ENCODE measurements around the gene SLC28A1.

The SLC28A1 gene

GRCh38 chr15:84987949-84988624, 103.6 kb downstream of the SLC28A1 start:
- no peak overlapping the region for H3K4me3 ChIP-seq
- TF ChIP-seq EZH2 (IDR thresholded peaks at IDR 0.05), result no peak
- TF ChIP-seq POLR2AphosphoS5 (IDR thresholded peaks at IDR 0.05; ENCODE audit: borderline replicate concordance, low read depth, low read length), result no peak
- TF ChIP-seq FOXP2 (optimal IDR thresholded peaks at IDR 0.05; ENCODE audit: control extremely low read depth, extremely low read length, insufficient read depth), result no peak
- no peaks in the 10 kb centered on the region for H3K9me3 ChIP-seq (ENCODE audit: low read depth, low read length)
- DNase-seq (ENCODE audit: low read depth, low spot score), result no peak
- H3K27ac ChIP-seq, result no peak overlapping the region
- no peaks in the 10 kb centered on the region for H3K36me3 ChIP-seq (ENCODE audit: insufficient read depth, low read length)
- H3K9ac ChIP-seq (ENCODE audit: insufficient read length), result no peak overlapping the region

- no peak overlapping the region for H3K4me3 ChIP-seq
- H3K27ac ChIP-seq, result no peak overlapping the region
- no peak for DNase-seq (ENCODE audit: low read depth, low spot score)
- no peak overlapping the region for H3K9ac ChIP-seq (ENCODE audit: insufficient read length)
- TF ChIP-seq EZH2 (IDR thresholded peaks at IDR 0.05) (no peak), FOXP2 (optimal IDR thresholded peaks at IDR 0.05; ENCODE audit: control extremely low read depth, extremely low read length, insufficient read depth) (no peak), POLR2AphosphoS5 (IDR thresholded peaks at IDR 0.05; ENCODE audit: borderline replicate concordance, low read depth, low read length) (no peak)
- no peaks in the 10 kb centered on the region for H3K9me3 ChIP-seq (ENCODE audit: low read depth, low read length)
- H3K36me3 ChIP-seq (ENCODE audit: insufficient read depth, low read length), result no peaks in the 10 kb centered on the region
Measured at GRCh38 chr15:84988909-84989644, 104.6 kb downstream of the SLC28A1 start.

GRCh38 chr15:84990507-84990906, 106.0 kb downstream of the SLC28A1 start:
- H3K4me3 ChIP-seq, result no peak overlapping the region; the same call in 1 of the 2 replicates
- no peak overlapping the region for H3K9ac ChIP-seq (ENCODE audit: insufficient read length)
- H3K27ac ChIP-seq, result no peak overlapping the region
- DNase-seq (ENCODE audit: low read depth, low spot score), result no peak
- H3K9me3 ChIP-seq (ENCODE audit: low read depth, low read length), result no peaks in the 10 kb centered on the region
- TF ChIP-seq EZH2 (IDR thresholded peaks at IDR 0.05) (no peak), FOXP2 (optimal IDR thresholded peaks at IDR 0.05; ENCODE audit: control extremely low read depth, extremely low read length, insufficient read depth) (no peak), POLR2AphosphoS5 (IDR thresholded peaks at IDR 0.05; ENCODE audit: borderline replicate concordance, low read depth, low read length) (no peak)
- no peaks in the 10 kb centered on the region for H3K36me3 ChIP-seq (ENCODE audit: insufficient read depth, low read length)

- Histone ChIP-seq H3K9ac (ENCODE audit: insufficient read length) (no peak overlapping the region), H3K27ac (no peak overlapping the region), H3K9me3 (ENCODE audit: low read depth, low read length) (no peaks in the 10 kb centered on the region), H3K4me3 (no peak overlapping the region), H3K36me3 (ENCODE audit: insufficient read depth, low read length) (no peaks in the 10 kb centered on the region)
- no peak for DNase-seq (ENCODE audit: low read depth, low spot score)
- TF ChIP-seq EZH2 (IDR thresholded peaks at IDR 0.05) (no peak), POLR2AphosphoS5 (IDR thresholded peaks at IDR 0.05; ENCODE audit: borderline replicate concordance, low read depth, low read length) (no peak), FOXP2 (optimal IDR thresholded peaks at IDR 0.05; ENCODE audit: control extremely low read depth, extremely low read length, insufficient read depth) (no peak)
Measured at GRCh38 chr15:84991014-84991712, 106.7 kb downstream of the SLC28A1 start.

DNA sequence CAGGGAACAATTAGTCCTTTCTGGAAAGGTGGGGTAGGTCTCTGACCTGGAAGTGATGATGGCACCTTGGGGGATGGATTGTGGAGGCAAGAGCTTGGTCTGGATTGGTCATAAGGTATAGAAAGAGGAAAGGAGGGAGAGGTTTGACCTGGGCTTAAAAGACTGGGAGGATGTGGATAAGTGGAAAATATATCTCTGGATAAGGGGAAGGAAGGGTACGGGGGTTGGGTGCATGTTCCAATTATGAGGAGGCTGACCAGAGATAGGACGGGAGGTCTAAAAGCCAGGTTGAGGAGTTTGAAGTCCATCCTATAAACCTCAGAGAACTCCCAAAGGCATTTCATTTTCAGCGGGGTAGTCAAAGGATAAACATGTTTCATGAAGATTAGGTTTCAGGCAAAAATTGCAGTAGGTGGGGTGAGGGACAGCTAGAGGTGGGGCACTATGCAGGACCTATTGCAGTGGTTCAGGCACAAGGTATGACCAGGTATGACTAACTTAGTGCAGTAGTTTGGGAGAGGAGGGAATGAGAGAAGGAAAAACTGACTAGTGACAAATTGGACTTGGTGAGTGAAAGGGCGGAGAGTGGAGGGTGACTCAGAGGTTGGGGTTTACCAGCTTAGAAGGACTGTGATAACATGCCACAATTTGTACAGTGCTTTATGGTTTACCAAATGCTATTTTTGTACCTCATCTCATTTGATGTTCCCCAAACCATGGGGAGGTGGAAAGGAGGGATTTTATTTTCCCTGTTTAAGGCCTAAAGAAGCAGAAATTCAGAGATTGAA, 107.9 kb downstream of the SLC28A1 start:
- TF ChIP-seq EZH2 (IDR thresholded peaks at IDR 0.05) (no peak), FOXP2 (optimal IDR thresholded peaks at IDR 0.05; ENCODE audit: control extremely low read depth, extremely low read length, insufficient read depth) (no peak), POLR2AphosphoS5 (IDR thresholded peaks at IDR 0.05; ENCODE audit: borderline replicate concordance, low read depth, low read length) (no peak)
- Histone ChIP-seq H3K9me3 (ENCODE audit: low read depth, low read length) (no peaks in the 10 kb centered on the region), H3K4me3 (no peak overlapping the region), H3K27ac (no peak overlapping the region), H3K36me3 (ENCODE audit: insufficient read depth, low read length) (no peaks in the 10 kb centered on the region), H3K9ac (ENCODE audit: insufficient read length) (no peak overlapping the region)
- DNase-seq (ENCODE audit: low read depth, low spot score), result no peak

All from SK-N-MC (cell line).